Ascending aorta (tissue), 2 donors: ENCODE measurements around the gene CFP. TPM values are rescaled to one million over a fixed set of nuclear protein-coding genes. Genes with fewer than 3 reads are reported as not detected.
A peak's percentile ranks its signal among the peaks of the same experiment; 100 is the strongest.

Experiments
- DNase-seq, 2 donors: peaks; one replicate each; pipeline ENCODE4 v3.0.0-alpha.2; 2019; ENCODE audit warnings: low spot score in 2 of 2
- H3K27ac ChIP-seq, 2 donors: fragments of 200-600 bp; sonication (generic); one replicate each; pipeline ENCODE4 v1.5.1; 2016 to 2017; ENCODE audit warnings: mild to moderate bottlenecking in 1 of 2
- H3K27me3 ChIP-seq: fragments of 200-600 bp; sonication (generic); one replicate; pipeline ENCODE4 v1.5.1; 2017
- H3K36me3 ChIP-seq, 2 donors: fragments of 200-600 bp; sonication (generic); one replicate each; pipeline ENCODE4 v1.5.1; 2016
- H3K4me1 ChIP-seq, 2 donors: fragments of 200-600 bp; sonication (generic); one replicate each; pipeline ENCODE4 v1.5.1; 2016 to 2017; ENCODE audit warnings: mild to moderate bottlenecking in 1 of 2
- H3K4me3 ChIP-seq, 2 donors: fragments of 200-600 bp; sonication (generic); one replicate each; pipeline ENCODE4 v1.5.1; 2016 to 2017; ENCODE audit warnings: mild to moderate bottlenecking in 1 of 2
- H3K9me3 ChIP-seq, 2 donors: fragments of 200-600 bp; sonication (generic); one replicate each; pipeline ENCODE4 v1.5.1; 2016
- CTCF ChIP-seq, 3 experiments: fragments of 200-600 bp in 2 of 3; fragments of 450-650 bp in 1 of 3; sonication (generic) in 2 of 3; IDR thresholded peaks; one replicate each; pipeline ENCODE4 v1.5.1; 2016 to 2019; ENCODE audit warnings: antibody characterized with exemption in 3 of 3, mild to moderate bottlenecking in 1 of 3, moderate library complexity in 1 of 3
- intact Hi-C: fragments of 100-400 bp; cut with DNase I; formaldehyde crosslinking; loops from one replicate; pipeline ENCODE4 v1.15.1; 2023
- total RNA-seq: library from RNA; depleted of rRNA; stranded (reverse); fragments of >200 nt; gene quantifications from one replicate; pipeline ENCODE4 v1.1.0, GENCODE V29; 2016

Gene CFP
- total RNA-seq, 1 donor from 2014 or later, result 25.4 TPM

GRCh38 chrX:47650164-47651042 lies 20.7 kb upstream of the CFP start, which contains the start of gene ELK1:
Gene ELK1 (minus strand): TSS chrX:47650563. CDS start chrX:47641441, 9,122 bp downstream.
- no peaks in the 10 kb centered on the region for H3K27me3 ChIP-seq
- no peak for TF ChIP-seq CTCF (IDR thresholded peaks at IDR 0.05)
- intact Hi-C loops, result loop anchor here (1.0 to 10.0 kb wide), 9 partner anchors 9 to 456 kb away; partner anchors contain the start of genes ARAF, UBA1, USP11 and UXT
- H3K4me1 ChIP-seq, result peaks cover 0 to 7% of the 10 kb centered on the region in 2 donors
- H3K4me3 ChIP-seq, result peak within 1 kb of the TSS; percentile 67 to 71
- peak; percentile 90 to 98 for DNase-seq
- H3K27ac ChIP-seq, result peak within 1 kb of the TSS; percentile 85 to 87
- H3K36me3 ChIP-seq, result no peaks in the 10 kb centered on the region
- H3K9me3 ChIP-seq, result no peaks in the 10 kb centered on the region

GRCh38 chrX:47649781-47650163 lies 20.0 kb upstream of the CFP start:
- peak in 1 of 2 donors; percentile 57 for DNase-seq
- TF ChIP-seq CTCF (IDR thresholded peaks at IDR 0.05), result no peak
- Histone ChIP-seq H3K27ac (peak overlapping the region; percentile 85 to 87), H3K4me3 (peak overlapping the region; percentile 67 to 71), H3K4me1 (peaks cover 0 to 7% of the 10 kb centered on the region in 2 donors), H3K9me3 (no peaks in the 10 kb centered on the region), H3K27me3 (no peaks in the 10 kb centered on the region), H3K36me3 (no peaks in the 10 kb centered on the region)
- intact Hi-C loops, result loop anchor here (1.0 to 10.0 kb wide), 10 partner anchors 10 to 455 kb away; partner anchors contain the start of genes ARAF, TIMP1, UBA1 and USP11

GRCh38 chrX:47649271-47649670 lies 19.5 kb upstream of the CFP start:
- DNase-seq, result no peak
- Histone ChIP-seq H3K27ac (no peak overlapping the region), H3K4me3 (peak overlapping the region; percentile 67 to 71), H3K4me1 (peaks cover 0 to 7% of the 10 kb centered on the region in 2 donors), H3K9me3 (no peaks in the 10 kb centered on the region), H3K36me3 (no peaks in the 10 kb centered on the region), H3K27me3 (no peaks in the 10 kb centered on the region)
- TF ChIP-seq CTCF (IDR thresholded peaks at IDR 0.05), result no peak
- intact Hi-C loops, result loop anchor here (5.0 kb wide), 1 partner anchor 67 kb away; the partner anchor contains the start of gene TIMP1

- TF ChIP-seq CTCF (IDR thresholded peaks at IDR 0.05), result no peak
- H3K4me3 ChIP-seq, result no peak overlapping the region
- DNase-seq, result no peak
- H3K36me3 ChIP-seq, result no peaks in the 10 kb centered on the region
- no peaks in the 10 kb centered on the region for H3K27me3 ChIP-seq
- no peaks in the 10 kb centered on the region for H3K9me3 ChIP-seq
- intact Hi-C loops, result loop anchor here (5.0 kb wide), 1 partner anchor 66 kb away; the partner anchor contains the start of gene TIMP1
- peaks cover 0 to 7% of the 10 kb centered on the region in 2 donors for H3K4me1 ChIP-seq
- H3K27ac ChIP-seq, result no peak overlapping the region
Observed at GRCh38 chrX:47648376-47648775, 18.6 kb upstream of the CFP start.

- no peak for TF ChIP-seq CTCF (IDR thresholded peaks at IDR 0.05)
- H3K27ac ChIP-seq, result no peak overlapping the region
- H3K36me3 ChIP-seq, result no peaks in the 10 kb centered on the region
- intact Hi-C loops, result loop anchor here (5.0 kb wide), 1 partner anchor 64 kb away; the partner anchor contains the start of gene TIMP1
- no peaks in the 10 kb centered on the region for H3K9me3 ChIP-seq
- DNase-seq, result no peak
- H3K4me3 ChIP-seq, result no peak overlapping the region
- no peaks in the 10 kb centered on the region for H3K27me3 ChIP-seq
- peaks cover 0 to 7% of the 10 kb centered on the region in 2 donors for H3K4me1 ChIP-seq
Observed at GRCh38 chrX:47646636-47647035, 16.9 kb upstream of the CFP start.
